HTERT RPE-1 (cell line): ENCODE data around the gene MYO1F.
"Not testable (repeated sequence)": the region's sequence is repeated elsewhere in the genome, so short reads cannot be mapped to it uniquely, and the experiment has no call there.

Source experiments
- in situ Hi-C: fragments of 300-500 bp; cut with MboI; formaldehyde crosslinking; loops from 4 replicates; pipeline ENCODE4 v1.14.3; 2020; ENCODE audit warnings: low sequenced_read_pairs

MYO1F gene

GRCh38 chr19:8577247-8577646 is at the start of gene MYO1F:
TSS of gene MYO1F (minus strand) at chr19:8577442. CDS start at chr19:8577309, 133 bp downstream.
- in situ Hi-C loops = no loop called here

- in situ Hi-C loops = no loop called here
Measured at GRCh38 chr19:8626842-8627241, 49.6 kb upstream of the MYO1F start.

DNA sequence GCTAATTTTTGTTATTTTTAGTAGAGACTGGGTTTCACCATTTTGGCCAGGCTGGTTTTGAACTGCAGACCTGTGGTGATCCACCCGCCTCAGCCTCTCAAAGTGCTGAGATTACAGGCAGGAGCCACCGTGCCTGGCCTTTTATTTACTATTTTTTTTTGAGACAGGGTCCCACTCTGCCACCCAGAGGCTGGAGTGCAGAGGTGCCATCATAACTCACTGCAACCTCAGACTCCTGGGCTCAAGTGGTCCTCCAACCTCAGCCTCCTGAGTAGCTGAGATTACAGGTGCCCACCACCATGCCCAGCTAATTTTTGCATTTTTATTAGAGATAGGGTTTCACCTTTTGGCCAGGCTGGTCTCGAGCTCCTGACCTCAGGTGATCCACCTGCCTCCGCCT is 45.6 kb upstream of the MYO1F start:
- in situ Hi-C loops = not testable (repeated sequence)

GRCh38 chr19:8618751-8619150 is 41.5 kb upstream of the MYO1F start:
- in situ Hi-C loops = no loop called here

GRCh38 chr19:8617984-8618383 is 40.7 kb upstream of the MYO1F start:
- in situ Hi-C loops = no loop called here

DNA sequence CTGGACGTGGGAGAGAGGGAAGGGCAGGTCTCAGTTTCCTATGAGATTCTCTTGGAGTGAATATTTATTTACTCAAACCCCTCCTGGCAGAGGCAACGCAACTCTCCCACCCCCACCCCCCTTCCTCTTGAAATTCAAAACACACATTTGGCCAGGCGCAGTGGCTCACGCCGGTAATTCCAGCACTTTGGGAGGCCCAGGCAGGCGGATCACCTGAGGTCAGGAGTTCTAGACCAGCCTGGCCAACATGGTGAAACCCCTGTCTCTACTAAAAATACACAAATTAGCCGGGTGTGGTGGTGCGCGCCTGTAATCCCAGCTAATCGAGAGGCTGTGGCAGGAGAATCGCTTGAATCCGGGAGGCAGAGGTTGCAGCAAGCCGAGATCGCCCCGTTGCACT is 40.1 kb upstream of the MYO1F start:
- in situ Hi-C loops = not testable (repeated sequence)

DNA sequence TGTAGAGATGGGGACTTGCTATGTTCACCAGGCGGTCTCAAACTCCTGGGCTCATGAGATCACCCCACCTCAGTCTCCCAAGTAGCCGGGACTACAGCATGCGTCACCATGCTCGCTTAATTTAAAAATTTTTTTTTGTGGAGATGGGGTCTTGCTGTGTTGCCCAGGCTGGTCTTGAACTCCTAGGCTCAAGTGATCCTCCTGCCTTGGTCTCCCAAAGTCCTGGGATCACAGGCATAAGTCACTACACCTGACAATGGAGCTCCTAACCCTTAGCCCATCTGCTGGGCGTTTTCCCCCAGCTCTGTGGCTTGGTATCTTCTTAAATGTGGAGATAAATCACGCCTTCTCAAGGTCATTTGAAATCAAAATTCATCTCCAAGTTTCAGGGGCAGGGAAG is 39.6 kb upstream of the MYO1F start:
- in situ Hi-C loops = no loop called here

DNA sequence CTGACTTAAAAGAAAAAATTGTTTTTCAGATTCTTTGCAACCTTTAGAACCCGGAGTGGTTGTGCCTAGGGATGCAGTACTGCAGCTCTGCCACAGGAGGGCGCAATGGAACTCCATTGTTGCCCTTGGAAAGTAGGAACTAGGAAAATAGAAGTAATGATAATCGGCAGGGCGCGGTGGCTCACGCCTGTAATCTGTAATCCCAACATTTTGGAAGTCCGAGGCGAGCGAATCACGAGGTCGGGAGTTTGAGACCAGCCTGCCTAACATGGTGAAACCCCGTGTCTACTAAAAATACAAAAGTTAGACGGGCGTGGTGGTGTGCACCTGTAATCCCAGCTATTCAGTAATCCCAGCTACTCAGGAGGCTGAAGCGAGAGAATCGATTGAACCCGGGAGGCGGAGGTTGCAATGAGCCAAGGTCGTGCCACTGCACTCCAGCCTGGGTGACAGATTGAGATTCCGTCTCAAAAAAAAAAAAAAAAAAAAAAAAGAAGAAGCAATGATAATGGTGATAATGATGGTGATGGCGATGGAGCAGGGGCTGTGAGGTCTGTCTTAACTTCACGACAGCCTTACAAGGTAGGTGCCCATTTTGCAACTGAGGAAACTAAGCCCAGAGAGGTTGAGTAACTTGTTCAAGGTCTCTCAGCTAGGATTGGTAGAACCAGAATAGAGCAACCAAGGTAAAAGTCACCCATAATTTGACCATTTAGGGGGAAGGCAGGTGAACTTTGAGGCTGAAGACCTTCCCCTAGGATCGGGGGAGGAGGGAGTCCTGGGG is 38.8 kb upstream of the MYO1F start:
- in situ Hi-C loops = no loop called here

DNA sequence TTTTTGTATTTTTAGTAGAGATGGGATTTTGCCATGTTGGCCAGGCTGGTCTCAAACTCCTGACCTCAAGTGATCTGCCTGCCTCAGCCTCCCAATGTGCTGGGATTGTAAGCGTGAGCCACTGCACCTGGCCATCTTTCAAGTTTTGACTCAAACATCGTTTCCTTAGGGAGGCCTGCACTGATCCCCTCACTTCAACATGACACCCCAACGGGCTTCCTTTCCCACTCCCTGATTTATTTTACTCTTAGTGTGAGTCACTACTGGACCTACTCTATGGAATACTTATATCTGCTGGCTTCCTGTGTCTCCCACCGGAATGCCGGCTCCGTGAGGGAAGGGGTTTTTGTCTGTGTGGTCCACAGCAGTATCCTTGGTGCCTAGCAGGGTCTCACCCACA is 37.8 kb upstream of the MYO1F start:
- in situ Hi-C loops = no loop called here

- in situ Hi-C loops = no loop called here
Measured at GRCh38 chr19:8614455-8614854, 37.2 kb upstream of the MYO1F start.

GRCh38 chr19:8612807-8613171 is 35.5 kb upstream of the MYO1F start:
- in situ Hi-C loops = no loop called here

GRCh38 chr19:8611877-8612806 is 34.9 kb upstream of the MYO1F start:
- in situ Hi-C loops = no loop called here

GRCh38 chr19:8611391-8611876 is 34.2 kb upstream of the MYO1F start:
- in situ Hi-C loops = no loop called here

DNA sequence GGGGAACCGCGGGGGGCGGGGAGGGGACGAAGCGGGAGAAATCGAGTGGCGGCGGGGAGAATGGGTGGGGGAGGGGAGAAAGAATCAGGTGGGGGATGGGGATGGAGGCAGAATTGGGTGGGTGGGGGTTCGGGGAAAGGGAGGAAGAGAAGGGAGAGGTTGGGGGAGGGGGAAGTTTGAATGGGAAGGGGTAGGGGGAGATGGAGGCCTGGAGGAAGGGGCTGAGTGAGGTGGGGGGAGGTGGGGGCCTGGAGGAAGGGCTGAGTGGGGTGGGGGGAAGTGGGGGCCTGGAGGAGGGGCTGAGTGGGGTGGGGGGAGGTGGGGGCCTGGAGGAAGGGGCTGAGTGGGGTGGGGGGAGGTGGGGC is 33.7 kb upstream of the MYO1F start:
- in situ Hi-C loops = no loop called here

GRCh38 chr19:8610041-8610935 is 33.0 kb upstream of the MYO1F start, which contains the start of gene ADAMTS10:
TSS of gene ADAMTS10 (minus strand) at chr19:8610715. CDS start at chr19:8605710, 5,005 bp downstream.
- in situ Hi-C loops = no loop called here

DNA sequence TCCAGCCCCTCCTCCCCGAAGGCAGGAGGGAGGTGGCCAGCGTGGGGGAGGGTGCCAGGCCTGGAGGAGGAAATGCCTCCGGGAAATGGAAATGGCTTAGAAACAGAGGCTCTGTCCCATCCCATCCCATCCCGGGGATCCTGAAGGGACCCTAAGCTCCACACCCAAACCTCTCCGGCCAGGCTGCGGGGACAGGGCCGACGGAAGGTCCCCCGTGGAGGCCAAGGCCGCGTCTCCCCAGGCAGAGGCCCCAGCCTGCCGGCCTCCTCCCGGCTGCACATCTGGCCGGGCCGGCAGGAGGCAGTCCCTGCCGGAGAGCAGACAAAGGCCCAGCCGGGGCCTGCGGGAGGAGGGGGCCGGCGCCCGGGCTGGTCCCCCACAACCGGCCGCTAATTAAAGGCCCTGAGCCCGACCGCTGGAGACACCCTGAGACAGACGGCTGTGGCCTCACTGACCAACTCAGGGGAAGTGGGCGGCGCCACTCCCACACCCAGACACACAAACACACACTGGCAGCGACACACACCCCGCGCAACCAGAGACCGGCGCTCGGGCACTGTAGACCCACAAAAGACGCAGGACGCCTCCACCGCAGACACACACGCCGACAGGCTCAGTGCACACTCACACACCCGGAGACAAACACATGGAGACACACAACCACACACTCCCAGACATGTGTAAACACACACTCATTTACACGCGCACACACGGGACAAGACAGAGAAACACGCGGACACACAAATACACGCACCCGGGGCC is 32.2 kb upstream of the MYO1F start:
- in situ Hi-C loops = no loop called here

DNA sequence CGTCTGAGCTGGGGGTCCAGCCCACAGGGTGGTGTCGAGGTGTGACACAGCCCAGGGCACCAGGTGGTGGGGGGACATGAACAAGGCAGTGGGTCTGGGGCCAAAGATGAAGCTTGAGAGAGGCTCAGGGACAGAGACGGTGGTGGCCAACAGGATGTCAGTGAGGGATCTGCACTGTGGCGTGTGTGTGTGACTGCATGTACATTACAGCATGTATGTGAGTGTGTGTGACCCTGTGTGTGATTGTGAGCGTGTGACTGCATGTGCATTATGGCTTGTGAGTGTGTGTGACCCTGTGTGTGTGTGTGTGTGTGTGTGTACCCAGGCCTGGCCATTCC is 31.7 kb upstream of the MYO1F start:
- in situ Hi-C loops = no loop called here

DNA sequence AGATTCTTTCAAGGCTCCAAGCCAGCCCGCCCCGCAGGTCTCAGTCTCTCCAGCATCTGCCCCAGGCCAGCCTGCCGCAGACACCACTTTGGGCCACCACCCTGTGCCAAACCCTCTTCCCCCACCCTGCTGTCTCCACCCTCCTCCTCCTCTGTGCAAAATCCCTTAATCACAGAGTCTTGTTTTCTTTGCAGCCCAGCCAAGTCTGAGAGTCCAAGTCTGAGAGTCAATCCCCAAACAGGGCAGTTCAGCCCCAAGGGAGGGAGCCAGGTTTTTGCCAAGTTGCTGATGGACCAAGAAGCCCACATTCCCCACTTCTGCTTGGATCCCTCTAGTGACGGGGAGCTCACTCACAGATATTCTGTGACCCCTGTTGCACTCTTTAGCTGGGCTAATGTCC is 30.1 kb upstream of the MYO1F start:
- in situ Hi-C loops = no loop called here

- in situ Hi-C loops = no loop called here
Measured at GRCh38 chr19:8605514-8605913, 28.3 kb upstream of the MYO1F start.

GRCh38 chr19:8601796-8602195 is 24.6 kb upstream of the MYO1F start:
- in situ Hi-C loops = no loop called here
